ENCODE data around the gene GMDS. TPM values are rescaled to one million over a fixed set of nuclear protein-coding genes. Genes with fewer than 3 reads are reported as not detected.
A peak's percentile ranks its signal among the peaks of the same experiment; 100 is the strongest.

The GMDS gene
- total and polyA plus RNA-seq, 2 experiments from 2014 or later = 30.1 to 36.5 TPM

DNA sequence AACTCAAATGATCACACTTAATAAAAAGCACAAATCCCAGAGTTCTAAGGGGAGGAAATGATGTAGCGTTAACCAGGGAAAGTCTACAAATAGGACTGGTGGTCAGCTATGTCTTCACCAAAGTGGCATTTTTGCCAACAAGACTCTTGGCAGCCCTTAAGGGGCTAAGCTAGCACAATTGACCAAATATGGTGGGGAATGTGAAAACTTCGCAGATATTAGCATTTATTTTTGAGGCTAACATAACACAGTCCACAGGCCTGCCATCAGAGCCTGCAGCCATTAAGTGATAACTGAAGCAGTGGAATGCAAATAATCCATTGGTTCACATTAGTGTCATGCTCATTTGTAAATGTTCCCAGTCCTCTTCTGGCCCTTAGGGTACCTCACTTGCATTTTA is 361.1 kb downstream of the GMDS start:
- no peak for ATAC-seq

More for the DNA sequence above, 361.1 kb downstream of the GMDS start:
- Histone ChIP-seq H3K79me2 (replicated peaks; ENCODE audit: insufficient read depth) (no peaks in the 10 kb centered on the region), H3F3A (replicated peaks; ENCODE audit: low read depth) (no peaks in the 10 kb centered on the region), H2AFZ (no peak overlapping the region), H3K4me1 (ENCODE audit: insufficient read depth) (no peaks in the 10 kb centered on the region), H4K20me1 (replicated peaks; ENCODE audit: insufficient read depth) (no peaks in the 10 kb centered on the region), H3K4me2 (no peak overlapping the region), H3K9me2 (ENCODE audit: insufficient read depth) (no peaks in the 10 kb centered on the region), H3K4me3 (no peak overlapping the region), H3K27me3 (ENCODE audit: insufficient read depth) (no peaks in the 10 kb centered on the region), H3K36me3 (ENCODE audit: insufficient read depth) (no peaks in the 10 kb centered on the region), H3K27ac (ENCODE audit: low read depth) (peak overlapping the region; percentile 60; the same call in 1 of the 2 replicates)
- H3K36me3 Mint-ChIP-seq (ENCODE audit: low read depth) = no peaks in the 10 kb centered on the region
- H3K27ac Mint-ChIP-seq = no peak overlapping the region
- H3K4me1 Mint-ChIP-seq = peaks cover 6% of the 10 kb centered on the region; the same call in 2 of the 3 replicates
- TF ChIP-seq, protein P1, sequence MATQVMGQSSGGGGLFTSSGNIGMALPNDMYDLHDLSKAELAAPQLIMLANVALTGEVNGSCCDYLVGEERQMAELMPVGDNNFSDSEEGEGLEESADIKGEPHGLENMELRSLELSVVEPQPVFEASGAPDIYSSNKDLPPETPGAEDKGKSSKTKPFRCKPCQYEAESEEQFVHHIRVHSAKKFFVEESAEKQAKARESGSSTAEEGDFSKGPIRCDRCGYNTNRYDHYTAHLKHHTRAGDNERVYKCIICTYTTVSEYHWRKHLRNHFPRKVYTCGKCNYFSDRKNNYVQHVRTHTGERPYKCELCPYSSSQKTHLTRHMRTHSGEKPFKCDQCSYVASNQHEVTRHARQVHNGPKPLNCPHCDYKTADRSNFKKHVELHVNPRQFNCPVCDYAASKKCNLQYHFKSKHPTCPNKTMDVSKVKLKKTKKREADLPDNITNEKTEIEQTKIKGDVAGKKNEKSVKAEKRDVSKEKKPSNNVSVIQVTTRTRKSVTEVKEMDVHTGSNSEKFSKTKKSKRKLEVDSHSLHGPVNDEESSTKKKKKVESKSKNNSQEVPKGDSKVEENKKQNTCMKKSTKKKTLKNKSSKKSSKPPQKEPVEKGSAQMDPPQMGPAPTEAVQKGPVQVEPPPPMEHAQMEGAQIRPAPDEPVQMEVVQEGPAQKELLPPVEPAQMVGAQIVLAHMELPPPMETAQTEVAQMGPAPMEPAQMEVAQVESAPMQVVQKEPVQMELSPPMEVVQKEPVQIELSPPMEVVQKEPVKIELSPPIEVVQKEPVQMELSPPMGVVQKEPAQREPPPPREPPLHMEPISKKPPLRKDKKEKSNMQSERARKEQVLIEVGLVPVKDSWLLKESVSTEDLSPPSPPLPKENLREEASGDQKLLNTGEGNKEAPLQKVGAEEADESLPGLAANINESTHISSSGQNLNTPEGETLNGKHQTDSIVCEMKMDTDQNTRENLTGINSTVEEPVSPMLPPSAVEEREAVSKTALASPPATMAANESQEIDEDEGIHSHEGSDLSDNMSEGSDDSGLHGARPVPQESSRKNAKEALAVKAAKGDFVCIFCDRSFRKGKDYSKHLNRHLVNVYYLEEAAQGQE (IDR thresholded peaks at IDR 0.05; ENCODE audit: unreplicated experiment) = no peak
- TF ChIP-seq STAT1 (IDR thresholded peaks at IDR 0.05; ENCODE audit: unreplicated experiment) = no peak
- no peak for TF ChIP-seq NANOG (IDR thresholded peaks at IDR 0.05; ENCODE audit: borderline replicate concordance)
- no peak for TF ChIP-seq EZH2phosphoT487 (IDR thresholded peaks at IDR 0.05; ENCODE audit: unreplicated experiment)
- TF ChIP-seq ZNF331 (CRISPR knock-in tag; IDR thresholded peaks at IDR 0.05; ENCODE audit: low read depth) = no peak
- TF ChIP-seq POLR2AphosphoS5 (IDR thresholded peaks at IDR 0.05; ENCODE audit: low read depth) = no peak
- no peak for TF ChIP-seq JUNB (IDR thresholded peaks at IDR 0.05; ENCODE audit: unreplicated experiment)
- no peak for TF ChIP-seq CREB1 (CRISPR knock-in tag; IDR thresholded peaks at IDR 0.05; ENCODE audit: low read depth)
- TF ChIP-seq, protein P2, sequence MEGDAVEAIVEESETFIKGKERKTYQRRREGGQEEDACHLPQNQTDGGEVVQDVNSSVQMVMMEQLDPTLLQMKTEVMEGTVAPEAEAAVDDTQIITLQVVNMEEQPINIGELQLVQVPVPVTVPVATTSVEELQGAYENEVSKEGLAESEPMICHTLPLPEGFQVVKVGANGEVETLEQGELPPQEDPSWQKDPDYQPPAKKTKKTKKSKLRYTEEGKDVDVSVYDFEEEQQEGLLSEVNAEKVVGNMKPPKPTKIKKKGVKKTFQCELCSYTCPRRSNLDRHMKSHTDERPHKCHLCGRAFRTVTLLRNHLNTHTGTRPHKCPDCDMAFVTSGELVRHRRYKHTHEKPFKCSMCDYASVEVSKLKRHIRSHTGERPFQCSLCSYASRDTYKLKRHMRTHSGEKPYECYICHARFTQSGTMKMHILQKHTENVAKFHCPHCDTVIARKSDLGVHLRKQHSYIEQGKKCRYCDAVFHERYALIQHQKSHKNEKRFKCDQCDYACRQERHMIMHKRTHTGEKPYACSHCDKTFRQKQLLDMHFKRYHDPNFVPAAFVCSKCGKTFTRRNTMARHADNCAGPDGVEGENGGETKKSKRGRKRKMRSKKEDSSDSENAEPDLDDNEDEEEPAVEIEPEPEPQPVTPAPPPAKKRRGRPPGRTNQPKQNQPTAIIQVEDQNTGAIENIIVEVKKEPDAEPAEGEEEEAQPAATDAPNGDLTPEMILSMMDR (conservative IDR thresholded peaks at IDR 0.05; ENCODE audit: low read depth in 2 of 2) = no peak
- no peak for TF ChIP-seq EZH2 (IDR thresholded peaks at IDR 0.05; ENCODE audit: low read depth, unreplicated experiment)
- TF ChIP-seq, protein P3, sequence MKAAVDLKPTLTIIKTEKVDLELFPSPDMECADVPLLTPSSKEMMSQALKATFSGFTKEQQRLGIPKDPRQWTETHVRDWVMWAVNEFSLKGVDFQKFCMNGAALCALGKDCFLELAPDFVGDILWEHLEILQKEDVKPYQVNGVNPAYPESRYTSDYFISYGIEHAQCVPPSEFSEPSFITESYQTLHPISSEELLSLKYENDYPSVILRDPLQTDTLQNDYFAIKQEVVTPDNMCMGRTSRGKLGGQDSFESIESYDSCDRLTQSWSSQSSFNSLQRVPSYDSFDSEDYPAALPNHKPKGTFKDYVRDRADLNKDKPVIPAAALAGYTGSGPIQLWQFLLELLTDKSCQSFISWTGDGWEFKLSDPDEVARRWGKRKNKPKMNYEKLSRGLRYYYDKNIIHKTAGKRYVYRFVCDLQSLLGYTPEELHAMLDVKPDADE (IDR thresholded peaks at IDR 0.05) = no peak
- TF ChIP-seq, protein P4, sequence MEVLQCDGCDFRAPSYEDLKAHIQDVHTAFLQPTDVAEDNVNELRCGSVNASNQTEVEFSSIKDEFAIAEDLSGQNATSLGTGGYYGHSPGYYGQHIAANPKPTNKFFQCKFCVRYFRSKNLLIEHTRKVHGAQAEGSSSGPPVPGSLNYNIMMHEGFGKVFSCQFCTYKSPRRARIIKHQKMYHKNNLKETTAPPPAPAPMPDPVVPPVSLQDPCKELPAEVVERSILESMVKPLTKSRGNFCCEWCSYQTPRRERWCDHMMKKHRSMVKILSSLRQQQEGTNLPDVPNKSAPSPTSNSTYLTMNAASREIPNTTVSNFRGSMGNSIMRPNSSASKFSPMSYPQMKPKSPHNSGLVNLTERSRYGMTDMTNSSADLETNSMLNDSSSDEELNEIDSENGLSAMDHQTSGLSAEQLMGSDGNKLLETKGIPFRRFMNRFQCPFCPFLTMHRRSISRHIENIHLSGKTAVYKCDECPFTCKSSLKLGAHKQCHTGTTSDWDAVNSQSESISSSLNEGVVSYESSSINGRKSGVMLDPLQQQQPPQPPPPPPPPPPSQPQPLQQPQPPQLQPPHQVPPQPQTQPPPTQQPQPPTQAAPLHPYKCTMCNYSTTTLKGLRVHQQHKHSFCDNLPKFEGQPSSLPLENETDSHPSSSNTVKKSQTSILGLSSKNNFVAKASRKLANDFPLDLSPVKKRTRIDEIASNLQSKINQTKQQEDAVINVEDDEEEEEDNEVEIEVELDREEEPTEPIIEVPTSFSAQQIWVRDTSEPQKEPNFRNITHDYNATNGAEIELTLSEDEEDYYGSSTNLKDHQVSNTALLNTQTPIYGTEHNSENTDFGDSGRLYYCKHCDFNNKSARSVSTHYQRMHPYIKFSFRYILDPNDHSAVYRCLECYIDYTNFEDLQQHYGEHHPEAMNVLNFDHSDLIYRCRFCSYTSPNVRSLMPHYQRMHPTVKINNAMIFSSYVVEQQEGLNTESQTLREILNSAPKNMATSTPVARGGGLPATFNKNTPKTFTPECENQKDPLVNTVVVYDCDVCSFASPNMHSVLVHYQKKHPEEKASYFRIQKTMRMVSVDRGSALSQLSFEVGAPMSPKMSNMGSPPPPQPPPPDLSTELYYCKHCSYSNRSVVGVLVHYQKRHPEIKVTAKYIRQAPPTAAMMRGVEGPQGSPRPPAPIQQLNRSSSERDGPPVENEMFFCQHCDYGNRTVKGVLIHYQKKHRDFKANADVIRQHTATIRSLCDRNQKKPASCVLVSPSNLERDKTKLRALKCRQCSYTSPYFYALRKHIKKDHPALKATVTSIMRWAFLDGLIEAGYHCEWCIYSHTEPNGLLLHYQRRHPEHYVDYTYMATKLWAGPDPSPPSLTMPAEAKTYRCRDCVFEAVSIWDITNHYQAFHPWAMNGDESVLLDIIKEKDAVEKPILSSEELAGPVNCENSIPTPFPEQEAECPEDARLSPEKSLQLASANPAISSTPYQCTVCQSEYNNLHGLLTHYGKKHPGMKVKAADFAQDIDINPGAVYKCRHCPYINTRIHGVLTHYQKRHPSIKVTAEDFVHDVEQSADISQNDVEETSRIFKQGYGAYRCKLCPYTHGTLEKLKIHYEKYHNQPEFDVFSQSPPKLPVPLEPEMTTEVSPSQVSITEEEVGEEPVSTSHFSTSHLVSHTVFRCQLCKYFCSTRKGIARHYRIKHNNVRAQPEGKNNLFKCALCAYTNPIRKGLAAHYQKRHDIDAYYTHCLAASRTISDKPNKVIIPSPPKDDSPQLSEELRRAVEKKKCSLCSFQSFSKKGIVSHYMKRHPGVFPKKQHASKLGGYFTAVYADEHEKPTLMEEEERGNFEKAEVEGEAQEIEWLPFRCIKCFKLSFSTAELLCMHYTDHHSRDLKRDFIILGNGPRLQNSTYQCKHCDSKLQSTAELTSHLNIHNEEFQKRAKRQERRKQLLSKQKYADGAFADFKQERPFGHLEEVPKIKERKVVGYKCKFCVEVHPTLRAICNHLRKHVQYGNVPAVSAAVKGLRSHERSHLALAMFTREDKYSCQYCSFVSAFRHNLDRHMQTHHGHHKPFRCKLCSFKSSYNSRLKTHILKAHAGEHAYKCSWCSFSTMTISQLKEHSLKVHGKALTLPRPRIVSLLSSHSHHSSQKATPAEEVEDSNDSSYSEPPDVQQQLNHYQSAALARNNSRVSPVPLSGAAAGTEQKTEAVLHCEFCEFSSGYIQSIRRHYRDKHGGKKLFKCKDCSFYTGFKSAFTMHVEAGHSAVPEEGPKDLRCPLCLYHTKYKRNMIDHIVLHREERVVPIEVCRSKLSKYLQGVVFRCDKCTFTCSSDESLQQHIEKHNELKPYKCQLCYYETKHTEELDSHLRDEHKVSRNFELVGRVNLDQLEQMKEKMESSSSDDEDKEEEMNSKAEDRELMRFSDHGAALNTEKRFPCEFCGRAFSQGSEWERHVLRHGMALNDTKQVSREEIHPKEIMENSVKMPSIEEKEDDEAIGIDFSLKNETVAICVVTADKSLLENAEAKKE (CRISPR knock-in tag; IDR thresholded peaks at IDR 0.05) = no peak
- TF ChIP-seq ZNF114 (CRISPR knock-in tag; IDR thresholded peaks at IDR 0.05) = no peak
- no peaks in the 10 kb centered on the region for H3K9me3 Mint-ChIP-seq
- H3K27me3 Mint-ChIP-seq (ENCODE audit: insufficient read depth, low read depth, poor library complexity) = no peaks in the 10 kb centered on the region
- no peak overlapping the region for H3K4me3 Mint-ChIP-seq
- no peak for DNase-seq (ENCODE audit: low spot score)
